CD1c-positive myeloid dendritic cell (primary cell): ENCODE results near the gene OR10K2.

Experiments
- DNase-seq: peaks from one replicate; pipeline ENCODE4 v3.0.0-alpha.2; 2016; ENCODE audit errors: extremely low spot score

Gene OR10K2

GRCh38 chr1:158371188-158371953 lies 54.7 kb downstream of the OR10K2 start:
- no peak for DNase-seq
